GM18498 (cell line): Measurements from ENCODE around the gene GPR158.

Experiments
- ATAC-seq: cut with Tn5 transposase; IDR thresholded peaks from one replicate; pipeline ENCODE4 v1.9.1; 2021; ENCODE audit warnings: mild to moderate bottlenecking, moderate library complexity; ENCODE audit not compliant: unreplicated experiment

GPR158 gene

DNA sequence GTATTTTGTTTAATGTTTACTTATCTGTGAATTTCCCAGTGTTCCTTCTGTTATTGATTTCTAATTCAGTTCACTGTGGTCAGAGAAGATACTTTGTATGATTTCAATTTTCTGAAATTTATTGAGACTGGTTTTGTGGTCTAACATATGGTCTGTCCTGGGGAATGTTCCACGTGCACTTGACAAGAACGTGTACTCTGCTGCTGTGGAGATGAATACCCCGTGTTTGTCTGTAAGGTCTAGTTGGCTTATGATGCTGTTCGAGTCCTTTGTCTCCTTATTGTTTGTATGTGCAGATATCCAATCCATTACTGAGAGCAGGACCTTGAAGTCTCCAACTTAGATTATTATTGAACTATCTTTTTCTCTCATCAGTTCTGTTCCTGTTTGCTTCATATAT lies 387.7 kb downstream of the GPR158 start:
- ATAC-seq: no peak

GRCh38 chr10:25564351-25564750 lies 389.6 kb downstream of the GPR158 start:
- ATAC-seq: no peak

- no peak for ATAC-seq
These were observed 390.8 kb downstream of the GPR158 start for GRCh38 chr10:25565570-25565969.

GRCh38 chr10:25573316-25573715 lies 398.5 kb downstream of the GPR158 start:
- no peak for ATAC-seq

GRCh38 chr10:25575343-25575742 lies 400.5 kb downstream of the GPR158 start:
- no peak for ATAC-seq

DNA sequence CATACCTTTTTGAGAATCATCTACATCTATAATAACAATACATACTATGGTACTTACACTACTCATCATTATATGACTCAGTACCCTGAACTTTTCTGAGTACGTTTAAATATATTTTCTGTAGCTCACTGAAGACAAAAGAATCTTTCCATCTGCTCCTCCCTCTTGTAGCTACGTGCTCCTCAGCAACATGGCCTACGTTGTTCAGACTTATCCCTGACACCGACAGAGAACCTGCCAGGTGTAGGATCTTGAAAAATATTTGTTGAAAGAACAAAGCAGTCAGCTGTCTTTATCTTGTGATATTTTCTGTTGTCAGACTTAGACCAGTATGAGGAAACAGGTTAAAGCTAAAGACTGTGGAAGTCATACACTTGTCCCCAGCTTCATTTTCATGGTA lies 403.3 kb downstream of the GPR158 start:
- no peak for ATAC-seq

DNA sequence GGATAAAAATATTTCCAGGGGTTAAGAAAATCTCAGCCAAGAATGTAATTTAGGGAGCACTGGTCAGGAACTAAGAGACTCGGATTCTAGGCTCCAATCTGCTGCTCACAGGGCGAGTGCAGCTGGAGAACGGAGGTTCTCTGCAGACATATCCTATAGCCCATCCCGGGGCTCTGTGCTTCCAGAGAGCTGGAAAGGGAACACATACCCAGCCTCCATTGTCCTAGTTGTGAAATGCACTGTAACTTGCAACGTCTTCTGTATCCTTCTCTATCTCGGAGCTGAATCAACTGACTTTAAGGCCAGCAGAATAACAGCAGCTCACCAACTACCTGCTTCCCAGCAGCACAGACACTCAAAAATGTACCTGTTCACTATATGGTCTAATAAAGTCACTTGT lies 408.2 kb downstream of the GPR158 start:
- ATAC-seq: no peak

- ATAC-seq: no peak
These were observed 425.9 kb downstream of the GPR158 start for GRCh38 chr10:25600651-25601050.

- ATAC-seq: no peak
These were observed 429.8 kb downstream of the GPR158 start for GRCh38 chr10:25604591-25604990.

- ATAC-seq: no peak
These were observed 439.9 kb downstream of the GPR158 start for GRCh38 chr10:25614652-25615051.

GRCh38 chr10:25615926-25616325 lies 441.1 kb downstream of the GPR158 start:
- ATAC-seq: no peak

DNA sequence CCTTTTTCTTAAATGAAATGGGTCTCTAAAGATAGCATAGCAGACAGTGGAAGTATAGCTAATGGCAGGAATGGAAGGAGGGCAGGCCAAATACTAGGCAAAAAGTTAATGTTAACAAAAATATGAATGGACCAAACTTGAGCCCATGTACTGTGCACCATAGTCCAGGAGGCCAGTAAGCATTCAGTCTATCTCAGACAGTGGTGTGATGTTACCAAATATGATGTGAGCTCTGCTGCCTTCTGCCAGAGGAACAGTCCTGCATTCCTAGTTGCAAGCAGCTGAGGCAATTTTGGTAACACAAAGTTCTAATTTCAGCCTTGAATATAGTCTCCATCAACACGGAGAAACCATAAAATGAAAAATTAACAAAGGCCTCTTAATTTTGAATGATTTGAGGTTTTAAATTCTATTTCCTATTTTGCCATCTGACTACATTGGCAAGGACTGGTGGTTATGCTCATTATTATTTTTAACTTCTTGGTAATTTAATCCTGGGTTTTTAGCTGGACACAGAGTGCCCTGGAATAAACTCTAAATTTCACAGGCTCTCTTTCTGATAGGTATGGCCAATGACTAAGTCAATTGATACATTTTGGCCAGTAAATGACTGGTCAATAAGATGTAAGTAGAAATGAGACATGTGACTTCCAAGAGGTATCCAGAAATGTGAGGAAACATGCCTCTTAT lies 442.2 kb downstream of the GPR158 start:
- no peak for ATAC-seq

- no peak for ATAC-seq
These were observed 452.8 kb downstream of the GPR158 start for GRCh38 chr10:25627606-25628005.

GRCh38 chr10:25629333-25629732 lies 454.5 kb downstream of the GPR158 start:
- no peak for ATAC-seq

- no peak for ATAC-seq
These were observed 456.7 kb downstream of the GPR158 start for GRCh38 chr10:25631471-25631870.

DNA sequence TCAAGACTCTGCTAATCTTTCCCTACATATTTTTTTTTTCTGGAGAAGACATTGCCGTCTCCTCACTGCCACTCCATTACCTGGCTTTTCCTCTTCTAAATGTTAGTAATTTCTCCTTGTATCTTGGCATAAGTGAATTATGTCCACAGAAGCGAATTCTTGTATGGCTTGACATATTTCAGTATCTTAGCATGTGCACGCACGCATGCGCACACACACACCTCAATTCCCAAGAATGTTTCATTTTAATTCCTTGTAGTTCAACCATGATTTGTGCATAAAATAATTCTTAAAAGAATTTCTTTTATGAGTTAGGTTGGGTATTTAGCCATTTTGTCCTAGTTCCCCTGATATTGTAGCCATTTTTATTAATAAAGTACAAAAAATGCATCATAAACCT lies 458.0 kb downstream of the GPR158 start:
- no peak for ATAC-seq

GRCh38 chr10:25633542-25633941 lies 458.7 kb downstream of the GPR158 start:
- ATAC-seq: no peak

GRCh38 chr10:25639646-25640045 lies 464.8 kb downstream of the GPR158 start:
- ATAC-seq: no peak

DNA sequence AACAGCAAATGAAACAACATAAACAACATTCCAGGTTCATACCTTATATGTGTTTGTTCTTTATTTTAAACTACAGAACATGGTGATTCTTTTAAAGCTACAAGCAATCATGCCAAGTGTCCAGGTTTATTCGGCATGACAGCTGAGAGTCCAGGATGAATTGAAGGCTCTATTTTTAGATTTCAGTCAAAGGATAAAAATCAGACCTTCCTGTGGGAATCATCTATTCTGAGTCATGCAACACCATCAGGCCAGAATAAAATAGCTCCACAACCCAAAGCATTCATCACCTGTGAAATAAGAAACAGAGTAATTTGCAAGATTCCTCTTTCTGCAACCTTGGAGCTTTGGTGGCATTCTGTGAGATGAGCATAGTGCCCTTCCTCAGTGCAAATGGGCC lies 466.8 kb downstream of the GPR158 start:
- ATAC-seq: no peak

DNA sequence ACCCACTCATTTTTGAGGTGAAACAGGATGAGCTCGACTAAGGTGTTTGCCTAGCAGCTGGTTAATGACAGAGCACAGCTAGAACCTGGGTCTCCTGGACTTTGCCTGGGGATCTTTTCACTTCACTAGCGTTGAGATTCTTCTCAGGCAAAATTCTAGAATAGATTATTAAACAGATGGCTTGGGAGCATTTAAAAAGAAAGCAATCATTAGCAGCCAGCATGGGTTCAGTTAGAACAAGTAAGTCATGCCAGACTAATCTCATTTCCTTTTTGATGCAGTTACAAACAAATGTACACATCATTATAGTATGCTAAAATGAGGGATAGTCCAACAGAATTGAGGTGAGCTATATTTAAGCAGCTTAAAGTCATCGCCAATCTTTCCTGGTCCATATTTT lies 467.9 kb downstream of the GPR158 start:
- ATAC-seq: no peak

DNA sequence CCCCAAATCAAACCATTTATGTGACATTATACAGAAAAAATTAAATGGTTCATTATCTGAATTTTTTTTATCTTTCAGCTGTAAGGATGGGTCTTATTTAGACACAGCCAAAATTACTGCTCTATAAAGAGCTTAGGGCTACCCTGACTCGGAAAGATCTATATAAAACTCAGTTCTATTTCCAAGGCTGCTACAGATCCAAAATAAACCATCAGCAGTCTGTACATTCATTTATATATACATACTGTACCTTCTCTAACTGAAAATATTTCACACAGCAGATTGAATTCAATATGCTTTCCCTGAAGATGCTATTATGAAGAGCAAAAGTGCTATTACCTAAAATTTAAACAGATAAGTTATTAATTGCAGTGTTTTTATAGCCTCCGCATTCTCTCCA lies 471.6 kb downstream of the GPR158 start:
- no peak for ATAC-seq

DNA sequence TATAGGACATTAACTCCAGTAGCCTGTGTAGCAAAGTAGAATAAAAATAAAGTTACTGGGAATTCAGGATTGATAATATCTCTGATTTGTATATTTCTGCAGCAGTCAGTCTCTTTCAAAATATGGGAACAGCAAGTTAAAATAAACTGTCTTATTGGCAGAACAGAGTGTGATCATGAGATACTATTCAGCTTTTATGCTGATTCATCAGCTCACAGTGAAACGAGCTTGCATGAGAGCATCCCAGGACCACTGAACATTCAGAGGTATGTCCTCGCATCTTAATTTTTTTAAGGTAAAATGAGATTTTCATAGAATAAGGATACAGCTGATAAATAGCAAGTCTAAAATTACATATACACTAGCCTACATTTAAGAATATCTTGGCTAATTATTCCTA lies 476.7 kb downstream of the GPR158 start:
- ATAC-seq: no peak
